Osteocyte (in vitro differentiated cells): ENCODE measurements around the gene KRTAP22-2. TPM values are rescaled to one million over a fixed set of nuclear protein-coding genes. Genes with fewer than 3 reads are reported as not detected.

Experiments
- DNase-seq: peaks from one replicate; pipeline ENCODE4 v3.0.0; 2021; ENCODE audit warnings: mixed read lengths; ENCODE audit not compliant: unreplicated experiment; ENCODE audit errors: extremely low spot score
- H3K27ac Mint-ChIP-seq: one replicate; pipeline ENCODE4 v1.8.0; 2021; ENCODE audit warnings: mild to moderate bottlenecking, mixed read lengths; ENCODE audit not compliant: unreplicated experiment
- H3K27me3 Mint-ChIP-seq: one replicate; pipeline ENCODE4 v1.8.0; 2021; ENCODE audit warnings: mixed read lengths; ENCODE audit not compliant: unreplicated experiment
- H3K36me3 Mint-ChIP-seq: one replicate; pipeline ENCODE4 v1.8.0; 2021; ENCODE audit warnings: mixed read lengths; ENCODE audit not compliant: unreplicated experiment
- H3K4me1 Mint-ChIP-seq: one replicate; pipeline ENCODE4 v1.8.0; 2021; ENCODE audit warnings: mixed read lengths; ENCODE audit not compliant: unreplicated experiment
- H3K4me3 Mint-ChIP-seq: one replicate; pipeline ENCODE4 v1.8.0; 2021; ENCODE audit warnings: mild to moderate bottlenecking, moderate library complexity, mixed read lengths; ENCODE audit not compliant: unreplicated experiment
- H3K9me3 Mint-ChIP-seq: one replicate; pipeline ENCODE4 v1.8.0; 2021; ENCODE audit warnings: mixed read lengths; ENCODE audit not compliant: unreplicated experiment
- total RNA-seq: library from RNA; stranded (reverse); gene quantifications from 2 replicates; pipeline ENCODE4 v1.2.1, GENCODE V29; 2021
- TF ChIP-seq, protein P1 (sequence below): fragments of 200-600 bp; sonication (generic); IDR thresholded peaks from 2 replicates; pipeline ENCODE4 v1.5.0; 2021; ENCODE audit warnings: antibody characterized with exemption, mild to moderate bottlenecking, moderate library complexity

The KRTAP22-2 gene
- total RNA-seq, 1 donor from 2014 or later = not detected

DNA sequence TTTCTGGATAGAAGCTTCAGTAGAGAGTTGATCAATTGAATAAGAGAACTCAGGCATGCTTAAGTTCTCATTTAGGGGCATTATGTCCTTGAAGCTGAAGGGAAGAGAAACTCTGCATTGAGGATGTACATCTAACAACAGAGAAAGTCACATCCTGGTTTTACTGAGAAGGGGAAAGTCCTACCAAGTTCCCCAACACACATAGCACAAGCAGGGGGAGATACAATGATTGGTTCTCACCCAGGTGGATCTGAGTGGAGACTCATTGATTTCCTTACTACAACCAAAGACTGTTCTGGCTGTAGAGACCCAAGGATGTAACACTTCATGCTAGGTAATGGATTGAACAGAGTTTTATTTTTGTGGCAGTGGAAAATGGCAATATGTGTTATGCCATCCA lies 25.0 kb upstream of the KRTAP22-2 start:
- TF ChIP-seq, protein P1, sequence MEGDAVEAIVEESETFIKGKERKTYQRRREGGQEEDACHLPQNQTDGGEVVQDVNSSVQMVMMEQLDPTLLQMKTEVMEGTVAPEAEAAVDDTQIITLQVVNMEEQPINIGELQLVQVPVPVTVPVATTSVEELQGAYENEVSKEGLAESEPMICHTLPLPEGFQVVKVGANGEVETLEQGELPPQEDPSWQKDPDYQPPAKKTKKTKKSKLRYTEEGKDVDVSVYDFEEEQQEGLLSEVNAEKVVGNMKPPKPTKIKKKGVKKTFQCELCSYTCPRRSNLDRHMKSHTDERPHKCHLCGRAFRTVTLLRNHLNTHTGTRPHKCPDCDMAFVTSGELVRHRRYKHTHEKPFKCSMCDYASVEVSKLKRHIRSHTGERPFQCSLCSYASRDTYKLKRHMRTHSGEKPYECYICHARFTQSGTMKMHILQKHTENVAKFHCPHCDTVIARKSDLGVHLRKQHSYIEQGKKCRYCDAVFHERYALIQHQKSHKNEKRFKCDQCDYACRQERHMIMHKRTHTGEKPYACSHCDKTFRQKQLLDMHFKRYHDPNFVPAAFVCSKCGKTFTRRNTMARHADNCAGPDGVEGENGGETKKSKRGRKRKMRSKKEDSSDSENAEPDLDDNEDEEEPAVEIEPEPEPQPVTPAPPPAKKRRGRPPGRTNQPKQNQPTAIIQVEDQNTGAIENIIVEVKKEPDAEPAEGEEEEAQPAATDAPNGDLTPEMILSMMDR = no peak
- Mint-ChIP-seq H3K27me3 (no peaks in the 10 kb centered on the region), H3K9me3 (peaks cover 13% of the 10 kb centered on the region), H3K4me1 (peaks cover 3% of the 10 kb centered on the region), H3K4me3 (no peak overlapping the region), H3K27ac (no peak overlapping the region), H3K36me3 (no peaks in the 10 kb centered on the region)
- no peak for DNase-seq

DNA sequence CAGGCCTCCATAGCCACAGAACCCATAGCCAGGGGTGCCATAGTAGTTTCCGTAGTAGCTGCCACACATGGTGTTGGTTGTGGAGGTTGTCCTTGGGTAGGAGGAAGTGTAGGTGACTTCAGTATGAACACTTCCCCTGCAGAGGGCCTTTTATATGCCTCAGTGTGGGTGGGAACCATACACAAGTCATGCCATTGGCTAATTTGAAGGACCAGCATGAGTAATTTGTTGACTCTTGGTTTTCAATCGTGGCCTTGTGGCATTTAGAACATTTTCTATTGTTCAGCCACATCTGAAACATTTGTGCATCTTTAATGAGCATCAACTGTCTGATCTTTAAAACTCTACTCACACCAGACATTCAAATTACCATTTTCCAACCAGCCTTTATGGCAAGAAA lies 23.6 kb upstream of the KRTAP22-2 start, which contains the start of gene KRTAP6-1:
Gene KRTAP6-1, minus strand, starts transcription at position 95 of the 400 bp plus-strand sequence. Its CDS starts 26 bp downstream, at position 69.
- no peaks in the 10 kb centered on the region for H3K27me3 Mint-ChIP-seq
- TF ChIP-seq, protein P1 = no peak
- no peaks in the 10 kb centered on the region for H3K36me3 Mint-ChIP-seq
- no peak within 1 kb of the TSS for H3K4me3 Mint-ChIP-seq
- H3K4me1 Mint-ChIP-seq = peaks cover 1% of the 10 kb centered on the region
- H3K9me3 Mint-ChIP-seq = peaks cover 10% of the 10 kb centered on the region
- DNase-seq = no peak
- no peak within 1 kb of the TSS for H3K27ac Mint-ChIP-seq

DNA sequence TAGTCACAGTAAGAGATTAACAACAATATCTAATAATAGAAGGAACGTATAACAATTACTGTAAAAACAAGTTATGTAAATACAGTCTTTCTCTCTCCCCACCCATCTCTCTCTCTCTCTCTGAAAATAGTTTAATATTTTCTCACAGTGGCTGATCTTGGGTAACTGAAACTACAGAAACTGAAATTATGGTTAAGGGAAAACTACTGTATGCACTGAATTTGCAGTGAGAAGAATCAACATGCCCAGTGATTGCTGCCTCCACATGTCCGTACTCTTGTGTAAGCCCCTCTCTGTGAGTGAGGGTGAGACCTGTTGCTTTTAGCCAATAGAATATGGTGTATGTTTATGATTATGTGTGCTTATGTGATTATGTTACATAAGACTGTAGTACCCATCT lies 21.9 kb upstream of the KRTAP22-2 start:
- Mint-ChIP-seq H3K9me3 (peaks cover 12% of the 10 kb centered on the region), H3K27me3 (no peaks in the 10 kb centered on the region), H3K27ac (no peak overlapping the region), H3K4me1 (peaks cover 1% of the 10 kb centered on the region), H3K4me3 (no peak overlapping the region), H3K36me3 (no peaks in the 10 kb centered on the region)
- TF ChIP-seq, protein P1 = no peak
- DNase-seq = no peak

DNA sequence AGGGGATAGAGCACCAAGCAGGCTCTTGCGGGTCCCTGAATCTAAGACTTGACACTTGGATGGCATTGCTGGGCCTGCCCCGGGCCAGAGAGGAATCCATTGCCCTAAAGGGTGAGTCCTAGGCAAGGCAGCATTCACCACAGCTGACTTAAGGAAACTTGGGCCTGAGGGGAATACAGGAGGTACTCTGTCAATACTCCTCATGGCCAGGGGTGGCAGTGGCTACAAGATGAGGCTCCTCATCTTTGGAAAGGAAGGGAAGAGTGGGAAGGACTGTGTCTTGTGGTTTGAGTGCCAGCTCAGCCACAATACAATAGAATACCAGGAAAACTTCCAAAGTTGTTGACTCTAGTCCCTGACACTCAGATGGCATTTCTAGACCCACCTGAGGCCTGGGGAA lies 15.8 kb upstream of the KRTAP22-2 start:
- H3K27me3 Mint-ChIP-seq = no peaks in the 10 kb centered on the region
- TF ChIP-seq, protein P1 = no peak
- H3K27ac Mint-ChIP-seq = no peak overlapping the region
- no peaks in the 10 kb centered on the region for H3K4me1 Mint-ChIP-seq
- H3K9me3 Mint-ChIP-seq = peaks cover 7% of the 10 kb centered on the region
- H3K36me3 Mint-ChIP-seq = no peaks in the 10 kb centered on the region
- no peak for DNase-seq
- H3K4me3 Mint-ChIP-seq = no peak overlapping the region

DNA sequence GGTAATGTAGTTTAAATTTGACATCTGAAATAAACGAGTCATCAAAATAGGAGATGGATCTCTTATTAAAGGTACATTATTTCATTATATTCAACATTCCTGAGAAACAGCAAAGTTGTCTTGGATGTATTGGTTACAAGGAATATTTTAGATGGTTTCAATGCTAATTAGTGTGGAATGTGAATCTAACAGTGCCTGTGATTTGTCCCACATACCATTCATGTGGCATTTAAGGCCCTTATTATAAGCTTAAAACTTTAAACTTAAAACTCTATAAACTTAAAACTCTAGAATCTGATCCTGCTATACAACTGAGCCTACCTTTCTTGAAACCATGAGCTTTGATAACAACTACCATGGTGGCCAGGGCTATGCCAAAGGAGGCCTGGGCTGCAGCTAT lies 10.6 kb upstream of the KRTAP22-2 start, which contains the start of gene KRTAP22-1:
Gene KRTAP22-1, plus strand, starts transcription at position 301 of the 400 bp plus-strand sequence.
- Mint-ChIP-seq H3K4me1 (no peaks in the 10 kb centered on the region), H3K4me3 (no peak within 1 kb of the TSS), H3K27me3 (no peaks in the 10 kb centered on the region), H3K27ac (no peak within 1 kb of the TSS), H3K9me3 (peaks cover 5% of the 10 kb centered on the region), H3K36me3 (no peaks in the 10 kb centered on the region)
- TF ChIP-seq, protein P1 = no peak
- DNase-seq = no peak
